SK-N-SH treated with all-trans-retinoic acid at 6 μM for 48 hours (cell line): ENCODE data around the gene LSAMP.

Experiments used
- ATAC-seq: fragments of 200-7000 bp; cut with Tn5 transposase; 3 replicates; pipeline ENCODE4 v1.9.1; 2020; ENCODE audit warnings: mild to moderate bottlenecking, moderate library complexity
- ARNTL ChIP-seq: fragments of 450-650 bp; formaldehyde crosslinking; IDR thresholded peaks from 2 replicates; pipeline ENCODE4 v1.5.0; 2020; ENCODE audit warnings: low read depth, mild to moderate bottlenecking, moderate library complexity, borderline replicate concordance
- BACH2 ChIP-seq: fragments of 250-450 bp; sonication (Bioruptor Pico); IDR thresholded peaks from 2 replicates; pipeline ENCODE4 v1.9.0; 2021; ENCODE audit warnings: mild to moderate bottlenecking, borderline replicate concordance
- CREB5 ChIP-seq: fragments of 250-450 bp; sonication (Bioruptor Pico); IDR thresholded peaks from 2 replicates; pipeline ENCODE4 v1.5.1; 2020; ENCODE audit warnings: low read depth, mild to moderate bottlenecking, moderate library complexity
- CSDC2 ChIP-seq: fragments of 250-450 bp; sonication (Bioruptor Pico); IDR thresholded peaks from 2 replicates; pipeline ENCODE4 v1.5.0; 2020; ENCODE audit warnings: mild to moderate bottlenecking, moderate library complexity
- ESRRG ChIP-seq: fragments of 250-450 bp; sonication (Bioruptor Pico); IDR thresholded peaks from 2 replicates; pipeline ENCODE4 v1.6.1; 2021; ENCODE audit warnings: mild to moderate bottlenecking
- GLIS3 ChIP-seq: fragments of 250-450 bp; sonication (Bioruptor Pico); IDR thresholded peaks from 2 replicates; pipeline ENCODE4 v1.5.0; 2020; ENCODE audit warnings: mild to moderate bottlenecking, moderate library complexity
- ISL1 ChIP-seq: fragments of 250-450 bp; sonication (Bioruptor Pico); IDR thresholded peaks from 2 replicates; pipeline ENCODE4 v2.1.2; 2022; ENCODE audit warnings: mild to moderate bottlenecking, moderate library complexity
- OSR1 ChIP-seq: fragments of 250-450 bp; sonication (Bioruptor Pico); IDR thresholded peaks from 2 replicates; pipeline ENCODE4 v1.8.0; 2022; ENCODE audit warnings: moderate library complexity, mild to moderate bottlenecking, inconsistent platforms
- RARB ChIP-seq: fragments of 250-450 bp; sonication (Bioruptor Pico); IDR thresholded peaks from 2 replicates; pipeline ENCODE4 v1.8.0; 2021; ENCODE audit warnings: mild to moderate bottlenecking, moderate library complexity
- SNAI2 ChIP-seq: fragments of 250-450 bp; sonication (Bioruptor Pico); IDR thresholded peaks from 2 replicates; pipeline ENCODE4 v1.5.0; 2020; ENCODE audit warnings: mild to moderate bottlenecking, moderate library complexity
- TOX ChIP-seq: fragments of 250-450 bp; sonication (Bioruptor Pico); IDR thresholded peaks from 2 replicates; pipeline ENCODE4 v1.8.0; 2021; ENCODE audit warnings: mild to moderate bottlenecking, moderate library complexity, borderline replicate concordance
- TSHZ2 ChIP-seq: fragments of 250-450 bp; sonication (Bioruptor Pico); IDR thresholded peaks from 2 replicates; pipeline ENCODE4 v1.5.0; 2020; ENCODE audit warnings: mild to moderate bottlenecking, moderate library complexity
- ZC3H10 ChIP-seq: fragments of 250-450 bp; sonication (Bioruptor Pico); IDR thresholded peaks from 2 replicates; pipeline ENCODE4 v1.5.1; 2021; ENCODE audit warnings: mild to moderate bottlenecking, moderate library complexity
- ZFP3 ChIP-seq: fragments of 250-450 bp; sonication (Bioruptor Pico); IDR thresholded peaks from 2 replicates; pipeline ENCODE4 v1.5.0; 2020; ENCODE audit warnings: mild to moderate bottlenecking, moderate library complexity
- ZFP30 ChIP-seq: fragments of 450-650 bp; formaldehyde crosslinking; IDR thresholded peaks from 2 replicates; pipeline ENCODE4 v1.5.0; 2022; ENCODE audit warnings: mild to moderate bottlenecking, moderate library complexity
- ZNF565 ChIP-seq: fragments of 450-650 bp; formaldehyde crosslinking; conservative IDR thresholded peaks from 2 replicates; pipeline ENCODE4 v1.5.0; 2020; ENCODE audit warnings: low read depth, mild to moderate bottlenecking, moderate library complexity
- ZNF70 ChIP-seq: fragments of 450-650 bp; formaldehyde crosslinking; IDR thresholded peaks from 2 replicates; pipeline ENCODE4 v1.5.0; 2020; ENCODE audit warnings: mild to moderate bottlenecking, moderate library complexity
- ZNF8 ChIP-seq: fragments of 450-650 bp; formaldehyde crosslinking; IDR thresholded peaks from 2 replicates; pipeline ENCODE4 v1.5.0; 2020; ENCODE audit warnings: mild to moderate bottlenecking, moderate library complexity
- TF ChIP-seq, protein P1 (sequence below): fragments of 250-450 bp; sonication (Bioruptor Pico); IDR thresholded peaks from 2 replicates; pipeline ENCODE4 v1.8.0; 2020; ENCODE audit warnings: mild to moderate bottlenecking, moderate library complexity, borderline replicate concordance
- TF ChIP-seq, protein P2 (sequence below): fragments of 250-450 bp; sonication (Bioruptor Pico); IDR thresholded peaks from 2 replicates; pipeline ENCODE4 v1.8.0; 2021; ENCODE audit warnings: low read depth, mild to moderate bottlenecking, moderate library complexity, borderline replicate concordance

LSAMP gene

DNA sequence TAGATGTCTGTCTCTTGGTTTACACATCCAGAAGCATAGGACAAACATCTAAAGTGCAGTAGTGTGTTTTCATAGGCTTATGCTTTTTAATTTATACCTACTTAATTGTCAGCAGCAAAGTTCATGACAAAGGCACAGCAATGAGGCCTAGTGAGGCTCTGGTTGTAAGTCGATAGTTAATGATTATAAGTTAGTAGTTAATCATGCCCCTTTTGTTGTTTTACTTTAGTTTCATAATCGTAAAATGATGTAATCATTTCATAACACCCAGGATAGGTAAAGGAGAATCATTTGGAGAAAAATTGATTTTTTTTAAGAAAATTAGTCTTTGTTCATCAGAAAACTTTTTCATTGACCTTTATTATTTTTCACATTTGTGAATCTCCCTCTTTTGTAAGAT lies 351.9 kb downstream of the LSAMP start:
- TF ChIP-seq SNAI2 (CRISPR knock-in tag) = no peak
- no peak for TF ChIP-seq ESRRG (CRISPR knock-in tag)
- no peak for TF ChIP-seq ZNF565 (CRISPR knock-in tag)
- TF ChIP-seq CREB5 (CRISPR knock-in tag) = no peak
- TF ChIP-seq, protein P1, sequence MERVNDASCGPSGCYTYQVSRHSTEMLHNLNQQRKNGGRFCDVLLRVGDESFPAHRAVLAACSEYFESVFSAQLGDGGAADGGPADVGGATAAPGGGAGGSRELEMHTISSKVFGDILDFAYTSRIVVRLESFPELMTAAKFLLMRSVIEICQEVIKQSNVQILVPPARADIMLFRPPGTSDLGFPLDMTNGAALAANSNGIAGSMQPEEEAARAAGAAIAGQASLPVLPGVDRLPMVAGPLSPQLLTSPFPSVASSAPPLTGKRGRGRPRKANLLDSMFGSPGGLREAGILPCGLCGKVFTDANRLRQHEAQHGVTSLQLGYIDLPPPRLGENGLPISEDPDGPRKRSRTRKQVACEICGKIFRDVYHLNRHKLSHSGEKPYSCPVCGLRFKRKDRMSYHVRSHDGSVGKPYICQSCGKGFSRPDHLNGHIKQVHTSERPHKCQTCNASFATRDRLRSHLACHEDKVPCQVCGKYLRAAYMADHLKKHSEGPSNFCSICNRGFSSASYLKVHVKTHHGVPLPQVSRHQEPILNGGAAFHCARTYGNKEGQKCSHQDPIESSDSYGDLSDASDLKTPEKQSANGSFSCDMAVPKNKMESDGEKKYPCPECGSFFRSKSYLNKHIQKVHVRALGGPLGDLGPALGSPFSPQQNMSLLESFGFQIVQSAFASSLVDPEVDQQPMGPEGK = no peak
- TF ChIP-seq, all 23 proteins: peak for 0
- no peak for ATAC-seq

- TF ChIP-seq ZNF70 (CRISPR knock-in tag) (no peak), ISL1 (no peak), ZNF565 (CRISPR knock-in tag) (no peak), TSHZ2 (no peak), OSR1 (CRISPR knock-in tag) (no peak), GLIS3 (CRISPR knock-in tag) (no peak), ARNTL (no peak), ZFP3 (no peak), TOX (no peak), BACH2 (CRISPR knock-in tag) (no peak), ZNF8 (CRISPR knock-in tag) (no peak), ZFP30 (CRISPR knock-in tag) (no peak), CSDC2 (CRISPR knock-in tag) (no peak)
- TF ChIP-seq, protein P2, sequence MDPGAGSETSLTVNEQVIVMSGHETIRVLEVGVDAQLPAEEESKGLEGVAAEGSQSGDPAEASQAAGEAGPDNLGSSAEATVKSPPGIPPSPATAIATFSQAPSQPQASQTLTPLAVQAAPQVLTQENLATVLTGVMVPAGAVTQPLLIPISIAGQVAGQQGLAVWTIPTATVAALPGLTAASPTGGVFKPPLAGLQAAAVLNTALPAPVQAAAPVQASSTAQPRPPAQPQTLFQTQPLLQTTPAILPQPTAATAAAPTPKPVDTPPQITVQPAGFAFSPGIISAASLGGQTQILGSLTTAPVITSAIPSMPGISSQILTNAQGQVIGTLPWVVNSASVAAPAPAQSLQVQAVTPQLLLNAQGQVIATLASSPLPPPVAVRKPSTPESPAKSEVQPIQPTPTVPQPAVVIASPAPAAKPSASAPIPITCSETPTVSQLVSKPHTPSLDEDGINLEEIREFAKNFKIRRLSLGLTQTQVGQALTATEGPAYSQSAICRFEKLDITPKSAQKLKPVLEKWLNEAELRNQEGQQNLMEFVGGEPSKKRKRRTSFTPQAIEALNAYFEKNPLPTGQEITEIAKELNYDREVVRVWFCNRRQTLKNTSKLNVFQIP = no peak
- ATAC-seq = no peak
Observed at GRCh38 chr3:116087426-116087825, 357.9 kb downstream of the LSAMP start.

- no peak for ATAC-seq
- no peak for TF ChIP-seq ZC3H10
- no peak for TF ChIP-seq GLIS3 (CRISPR knock-in tag)
- TF ChIP-seq, protein P2 = no peak
- TF ChIP-seq ZFP3 = no peak
- TF ChIP-seq, protein P1 = no peak
- no peak for TF ChIP-seq TOX
- TF ChIP-seq BACH2 (CRISPR knock-in tag) = no peak
- TF ChIP-seq ZNF565 (CRISPR knock-in tag) = no peak
- TF ChIP-seq CSDC2 (CRISPR knock-in tag) = no peak
- no peak for TF ChIP-seq CREB5 (CRISPR knock-in tag)
- TF ChIP-seq OSR1 (CRISPR knock-in tag) = no peak
- TF ChIP-seq RARB (CRISPR knock-in tag) = no peak
Observed at GRCh38 chr3:116084999-116085791, 360.1 kb downstream of the LSAMP start.
